NOMO-1 treated with dmso at 0.1 percent for 144 hours (cell line): Measurements from ENCODE around the gene PLAAT4.
A peak's percentile ranks its signal among the peaks of the same experiment; 100 is the strongest.

ENCODE experiments used
- DNase-seq: peaks from one replicate; lab custom pipeline; 2025; ENCODE audit not compliant: unreplicated experiment; lab: John Stamatoyannopoulos, UW

PLAAT4 gene, protein sequence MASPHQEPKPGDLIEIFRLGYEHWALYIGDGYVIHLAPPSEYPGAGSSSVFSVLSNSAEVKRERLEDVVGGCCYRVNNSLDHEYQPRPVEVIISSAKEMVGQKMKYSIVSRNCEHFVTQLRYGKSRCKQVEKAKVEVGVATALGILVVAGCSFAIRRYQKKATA

DNA sequence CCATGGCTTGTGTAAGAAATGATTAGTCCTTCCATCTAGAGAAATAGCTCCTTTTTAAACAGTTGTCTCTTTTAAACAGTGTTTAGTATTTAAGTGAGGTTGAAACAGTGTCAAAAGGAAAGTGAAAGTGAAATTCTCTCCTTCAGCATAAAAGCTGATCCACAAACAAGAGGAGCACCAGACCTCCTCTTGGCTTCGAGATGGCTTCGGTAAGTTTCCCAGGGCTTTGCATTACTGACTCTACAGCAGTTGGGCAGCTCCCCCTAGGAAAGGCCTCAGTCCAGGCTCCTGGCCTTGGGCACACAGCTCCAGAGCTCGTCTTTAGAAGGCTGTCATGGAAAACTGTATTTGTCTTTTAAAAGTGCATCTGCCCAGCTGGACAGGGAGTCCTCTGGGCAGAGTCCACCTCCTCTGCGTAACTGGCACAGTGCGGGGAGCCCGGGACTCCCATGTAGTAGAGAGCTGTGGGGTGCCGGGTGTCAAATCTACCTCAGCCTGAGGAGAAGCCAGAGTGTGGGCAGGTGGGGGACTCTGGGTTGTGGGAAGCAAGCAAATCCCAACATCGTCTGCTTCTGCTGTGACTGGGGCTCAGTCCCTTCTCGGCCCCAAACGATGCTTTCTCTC, at the start of gene PLAAT4:
Gene PLAAT4 (plus strand): TSS at position 140 of the 624 bp plus-strand sequence. CDS start 61 bp downstream, at position 201.
- no peak for DNase-seq

DNA sequence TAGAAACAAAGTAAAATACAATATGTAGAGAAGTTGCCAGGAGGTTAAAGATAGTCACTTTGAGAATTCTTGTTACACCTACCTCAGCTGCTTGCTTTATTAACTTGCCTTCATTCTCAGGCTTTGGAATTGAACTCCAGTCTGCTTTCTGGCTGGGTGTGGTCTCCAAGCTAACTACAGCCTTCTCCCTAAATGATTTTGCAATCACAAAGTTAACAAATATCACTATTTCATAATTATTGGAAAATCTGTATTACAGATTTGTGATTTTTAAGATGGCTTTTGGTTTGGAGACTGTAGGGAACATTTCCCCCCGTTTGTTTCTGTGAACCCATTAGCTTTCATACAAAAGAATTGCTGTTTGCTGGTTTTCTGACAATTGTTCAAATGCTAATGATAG, 47.8 kb upstream of the PLAAT4 start:
- DNase-seq = no peak

DNA sequence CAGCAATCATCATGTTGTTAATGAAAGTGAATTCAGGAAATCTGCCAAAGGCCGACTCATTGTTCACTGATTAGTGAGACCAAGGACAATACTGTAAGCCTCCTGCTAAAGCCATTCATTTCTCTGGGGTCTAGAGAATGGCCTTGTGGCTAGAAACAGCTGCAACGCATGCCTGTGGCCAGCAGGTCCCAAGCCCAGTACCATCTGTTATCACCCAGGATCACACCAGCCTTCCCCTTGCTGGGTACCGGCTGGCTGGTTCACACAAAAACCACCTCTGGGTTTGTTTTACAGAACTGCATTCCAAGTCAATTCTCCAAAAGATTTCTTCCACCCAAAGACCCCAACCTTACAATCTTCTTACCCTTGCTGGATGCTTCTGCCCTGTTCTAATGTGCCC, 46.7 kb upstream of the PLAAT4 start:
- DNase-seq = no peak

DNA sequence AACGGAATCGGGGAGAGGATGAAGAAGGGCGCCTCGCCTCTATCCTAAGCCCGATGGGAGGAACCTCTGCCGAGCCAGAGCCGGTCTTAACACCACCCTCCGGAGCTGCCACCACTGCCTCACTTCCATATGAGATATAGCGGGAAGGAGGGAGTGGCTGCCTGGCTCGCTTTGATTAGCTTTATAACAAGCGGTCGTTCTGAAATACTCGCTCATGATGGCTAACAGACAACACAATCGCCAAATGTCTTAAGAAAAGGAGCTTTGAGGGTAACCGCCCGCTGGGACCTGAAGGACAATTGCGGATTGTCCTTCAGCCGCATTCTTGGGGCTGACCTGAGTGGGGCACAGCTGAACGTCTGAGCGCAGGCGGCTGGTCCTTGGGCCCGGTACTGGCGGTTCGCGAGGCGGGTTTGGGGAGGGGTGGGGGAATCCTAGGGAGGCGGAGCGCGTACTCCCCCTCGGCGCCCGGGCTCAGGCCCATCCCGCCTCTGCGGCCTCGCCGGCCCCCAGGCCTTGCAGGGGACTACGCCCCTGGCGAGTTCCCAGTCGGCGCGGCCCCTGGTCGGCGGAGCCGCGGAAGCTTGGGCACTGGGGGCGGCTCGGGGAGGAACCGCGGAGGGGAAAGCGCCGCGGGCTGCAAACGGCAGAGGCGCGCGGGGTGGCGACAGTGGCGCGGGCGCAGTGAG, 45.9 kb upstream of the PLAAT4 start, which contains the start of gene PLAAT5:
Gene PLAAT5 (minus strand): TSS at position 617 of the 689 bp plus-strand sequence. CDS start 133 bp downstream, at position 484.
- DNase-seq = no peak

DNA sequence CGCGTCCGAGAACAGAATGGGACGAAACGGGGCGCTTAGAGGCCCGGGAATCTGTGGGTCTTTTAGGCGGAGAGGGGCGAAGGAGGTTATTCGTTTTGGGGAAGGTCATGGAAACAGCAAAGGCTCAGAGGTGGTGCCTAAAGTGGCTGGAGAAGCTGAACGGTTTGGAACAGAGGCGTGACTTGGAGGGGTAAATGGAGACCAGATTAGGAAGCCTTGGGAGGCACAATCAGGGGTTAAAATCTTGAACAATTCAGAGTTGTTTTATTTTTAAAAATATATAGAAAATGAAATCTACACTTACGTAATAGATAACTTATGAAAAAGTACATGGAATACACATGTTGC, 45.4 kb upstream of the PLAAT4 start:
- DNase-seq = no peak

DNA sequence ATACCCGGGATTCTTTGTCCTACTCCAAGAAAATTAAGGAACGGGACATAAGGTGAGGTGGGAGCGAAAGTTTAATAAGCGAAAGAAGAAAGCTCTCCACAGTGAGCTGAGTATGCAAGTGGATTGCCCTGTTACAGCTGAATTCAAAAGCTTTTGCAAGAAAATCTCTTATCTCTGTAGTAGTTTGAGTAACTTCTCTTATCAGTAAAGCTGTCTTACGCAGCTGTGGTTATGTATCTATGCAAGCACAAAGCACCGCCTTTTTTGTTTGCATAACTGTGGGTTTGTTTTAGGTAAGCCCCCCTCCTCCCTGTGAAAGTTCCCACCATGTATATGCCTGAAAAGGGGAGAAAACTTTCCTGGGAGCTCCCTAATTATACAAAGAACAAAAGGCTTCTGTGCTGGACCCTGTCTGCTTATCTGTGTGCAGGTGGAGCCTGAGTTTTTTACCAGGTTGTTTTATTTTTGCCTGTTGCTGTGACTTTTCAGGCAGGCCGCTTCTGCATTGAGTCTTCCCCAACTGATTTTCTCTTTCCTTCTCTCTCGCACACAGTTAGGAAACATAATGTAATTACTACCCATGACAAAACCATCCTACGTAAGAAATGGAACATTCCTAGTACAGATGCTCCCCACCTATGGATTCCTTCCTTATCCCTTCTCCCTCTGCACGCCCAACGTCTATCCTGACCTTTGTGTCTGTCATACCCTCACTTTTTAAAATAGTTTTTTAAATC, 44.8 kb upstream of the PLAAT4 start:
- no peak for DNase-seq

DNA sequence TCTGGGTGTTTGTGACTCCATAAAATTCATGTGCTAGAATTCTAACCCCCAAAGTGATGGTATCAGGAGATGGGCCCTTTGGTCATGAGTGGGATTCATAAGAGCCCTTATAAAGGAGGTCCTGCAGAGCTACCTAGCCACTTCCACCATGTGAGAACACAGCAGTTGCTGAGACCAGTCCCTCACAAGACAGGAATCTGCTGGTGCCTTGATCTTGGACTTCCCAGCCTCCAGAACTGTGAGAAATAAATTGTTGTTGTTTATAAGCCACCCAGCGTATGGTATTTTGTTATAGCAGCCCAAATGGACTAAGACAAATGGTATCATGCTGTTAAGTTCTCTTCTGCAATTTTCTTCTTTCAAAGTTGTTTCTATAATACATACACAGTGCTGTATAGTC, 44.2 kb upstream of the PLAAT4 start:
- no peak for DNase-seq

DNA sequence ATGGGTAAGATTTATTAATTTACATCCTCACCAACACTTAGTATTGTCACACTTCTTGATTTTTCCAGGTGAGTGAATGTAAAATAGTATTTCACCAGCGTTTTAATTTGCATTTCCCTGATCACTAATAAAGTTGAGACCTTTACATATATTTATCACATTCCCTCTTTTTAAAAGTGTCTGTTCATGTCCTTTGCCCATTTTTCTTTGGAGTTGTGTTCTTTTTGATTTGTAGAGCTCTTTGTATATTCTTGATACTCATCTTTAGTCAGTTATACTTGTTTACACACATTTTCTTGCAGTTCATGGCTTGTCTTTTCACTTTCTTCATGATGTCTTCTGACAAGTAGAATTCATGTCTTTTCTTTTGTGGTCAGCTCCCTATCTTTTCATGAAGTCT, 43.5 kb upstream of the PLAAT4 start:
- no peak for DNase-seq

DNA sequence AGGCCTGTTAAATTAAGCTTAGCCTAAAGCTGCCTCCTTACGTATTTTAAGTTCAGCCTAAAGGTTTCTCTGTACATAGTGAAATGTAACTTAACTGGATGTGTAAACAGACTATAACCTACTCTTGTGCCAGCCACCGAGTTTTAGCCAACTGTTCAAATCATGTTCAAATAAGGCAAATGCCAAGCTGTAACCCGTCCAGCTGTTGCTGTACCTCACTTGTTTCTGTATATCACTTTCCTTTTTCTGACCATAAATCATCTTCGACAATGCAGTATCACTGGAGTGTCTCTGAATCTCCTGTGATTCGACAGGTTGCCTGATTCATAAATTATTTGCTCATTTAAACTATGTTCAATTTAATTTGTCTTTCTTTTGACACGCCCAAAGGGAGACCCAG, 41.6 kb upstream of the PLAAT4 start:
- no peak for DNase-seq

DNA sequence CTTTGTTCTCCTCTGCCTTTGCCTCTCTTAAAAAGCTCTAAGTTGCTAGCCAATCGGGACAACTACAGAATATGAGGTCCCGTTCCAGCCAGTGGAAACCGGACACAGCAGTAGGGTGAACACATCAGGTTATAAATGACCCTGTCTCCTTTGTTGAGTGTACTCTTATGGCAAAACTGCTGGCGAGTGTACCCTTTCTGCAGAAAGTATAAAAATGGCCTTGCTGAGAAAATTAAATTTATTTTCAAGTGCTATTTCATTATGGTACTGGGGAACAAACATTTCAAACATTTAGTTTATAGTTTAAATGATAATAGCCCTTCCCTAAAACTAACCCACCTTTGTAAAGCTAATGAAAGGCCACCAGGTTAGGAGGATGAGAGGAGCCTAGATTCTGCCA, 36.7 kb upstream of the PLAAT4 start:
- DNase-seq = no peak

DNA sequence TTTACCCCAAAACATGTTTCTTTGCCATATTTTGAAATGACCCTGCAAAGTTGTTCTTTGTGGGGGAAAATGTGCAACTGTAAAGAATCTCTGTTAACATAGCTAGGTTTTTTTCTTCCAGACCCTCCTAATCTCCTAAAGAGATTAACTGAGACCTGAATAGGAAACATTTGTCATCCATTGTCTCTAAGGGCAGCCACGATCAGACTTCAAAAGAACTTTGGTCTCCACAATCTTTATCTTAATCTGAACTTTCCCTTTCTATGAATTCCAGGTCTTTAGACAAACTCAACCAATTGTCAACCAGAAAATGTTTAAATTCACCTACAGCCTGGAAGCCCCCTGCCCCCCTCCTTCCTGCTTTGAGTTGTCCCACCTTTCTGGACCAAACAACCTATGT, 35.4 kb upstream of the PLAAT4 start:
- DNase-seq = no peak

DNA sequence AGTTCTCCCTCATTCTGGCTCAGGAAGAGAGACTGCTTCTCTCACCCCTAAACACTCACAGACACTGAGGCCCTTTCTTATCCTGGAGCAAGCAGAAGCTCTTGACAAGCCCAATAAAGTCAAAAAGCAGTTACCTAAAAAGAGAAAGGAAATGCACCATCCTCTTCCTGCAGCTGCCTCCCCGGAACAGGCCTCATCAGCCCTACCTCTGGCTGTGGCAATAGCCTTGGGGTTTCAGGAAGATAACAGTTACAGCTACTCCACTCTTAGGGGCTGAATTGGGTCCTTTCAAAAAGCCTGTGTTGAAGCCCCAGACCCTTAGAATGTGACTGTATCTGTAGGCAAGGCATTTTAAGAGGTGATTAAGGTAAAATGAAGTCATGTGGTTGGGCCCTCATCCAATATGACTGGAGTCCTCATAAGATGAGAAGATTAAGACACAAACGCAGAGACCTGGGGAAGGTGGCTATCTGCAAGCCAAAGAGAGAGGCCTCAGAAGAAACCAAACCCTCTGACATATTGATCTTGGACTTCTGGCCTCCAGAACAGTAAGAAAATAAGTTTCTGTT, 34.3 kb upstream of the PLAAT4 start:
- DNase-seq = no peak

DNA sequence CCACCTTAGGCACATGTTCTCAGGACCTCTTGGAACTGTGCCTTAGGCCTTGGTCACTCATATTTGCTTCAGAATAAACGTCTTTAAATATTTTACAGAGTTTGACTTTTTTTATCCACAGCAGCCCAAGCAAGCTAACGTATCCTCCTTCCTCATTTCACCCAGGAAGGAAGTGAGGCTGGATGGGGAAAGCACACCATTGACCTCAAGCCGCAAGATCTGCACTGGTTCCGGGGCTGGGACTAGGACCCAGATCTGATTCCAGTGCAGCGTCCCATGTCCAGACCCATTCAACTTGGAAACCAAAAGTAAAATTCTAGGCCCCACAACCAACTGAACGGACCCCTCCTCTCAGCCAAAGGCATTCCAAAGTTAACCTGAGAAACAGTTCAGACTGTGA, 33.1 kb upstream of the PLAAT4 start:
- DNase-seq = no peak

DNA sequence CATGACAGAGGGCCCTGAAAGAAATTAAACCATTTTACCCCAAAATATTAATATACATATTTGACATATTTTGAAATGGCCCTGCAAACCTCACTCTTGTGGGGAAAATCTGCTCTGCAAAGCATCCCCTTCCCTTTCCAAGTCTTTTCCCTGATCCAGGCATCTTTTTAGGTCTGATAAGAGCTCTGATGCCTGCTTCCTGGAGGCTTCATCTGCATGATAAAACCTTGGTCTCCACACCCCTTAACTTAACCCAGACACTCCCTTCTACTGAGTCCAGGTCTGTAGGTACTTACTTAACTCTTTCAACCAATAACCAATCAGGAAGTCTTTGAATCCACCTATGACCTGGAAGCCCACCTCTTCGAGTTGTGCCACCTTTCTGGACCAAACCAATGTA, 32.6 kb upstream of the PLAAT4 start:
- DNase-seq = no peak

DNA sequence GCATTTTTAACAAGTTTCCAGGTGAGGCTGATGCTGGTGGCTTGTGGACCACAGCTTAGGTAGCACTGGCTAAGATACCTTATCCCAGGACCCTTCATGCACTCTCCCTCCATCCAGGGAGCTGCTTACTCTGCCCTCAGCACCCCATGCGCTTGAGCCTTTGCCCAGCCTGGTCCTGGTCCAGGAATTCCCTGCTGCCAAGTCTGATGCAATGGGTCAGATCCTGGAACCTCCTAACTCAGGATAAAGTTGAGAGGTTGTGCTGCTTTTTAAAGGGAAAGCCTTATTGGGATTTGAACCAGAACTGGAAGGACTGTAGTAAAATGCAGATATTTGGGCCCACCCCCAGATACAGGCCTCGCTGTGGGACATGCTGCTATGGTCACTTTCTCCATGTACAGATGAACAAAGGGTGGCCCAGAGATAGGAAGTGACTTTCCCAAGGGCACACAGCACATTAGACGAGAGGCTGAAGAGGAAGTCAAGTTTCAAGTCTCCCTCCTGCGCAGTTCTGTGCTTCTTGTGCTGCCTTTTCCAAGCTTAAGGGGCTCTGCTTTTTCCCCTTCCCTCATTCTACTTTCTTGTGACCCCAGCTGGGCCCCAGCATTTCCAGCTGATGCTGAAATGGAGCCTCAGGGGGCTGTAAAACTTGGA, 31.5 kb upstream of the PLAAT4 start:
- no peak for DNase-seq

DNA sequence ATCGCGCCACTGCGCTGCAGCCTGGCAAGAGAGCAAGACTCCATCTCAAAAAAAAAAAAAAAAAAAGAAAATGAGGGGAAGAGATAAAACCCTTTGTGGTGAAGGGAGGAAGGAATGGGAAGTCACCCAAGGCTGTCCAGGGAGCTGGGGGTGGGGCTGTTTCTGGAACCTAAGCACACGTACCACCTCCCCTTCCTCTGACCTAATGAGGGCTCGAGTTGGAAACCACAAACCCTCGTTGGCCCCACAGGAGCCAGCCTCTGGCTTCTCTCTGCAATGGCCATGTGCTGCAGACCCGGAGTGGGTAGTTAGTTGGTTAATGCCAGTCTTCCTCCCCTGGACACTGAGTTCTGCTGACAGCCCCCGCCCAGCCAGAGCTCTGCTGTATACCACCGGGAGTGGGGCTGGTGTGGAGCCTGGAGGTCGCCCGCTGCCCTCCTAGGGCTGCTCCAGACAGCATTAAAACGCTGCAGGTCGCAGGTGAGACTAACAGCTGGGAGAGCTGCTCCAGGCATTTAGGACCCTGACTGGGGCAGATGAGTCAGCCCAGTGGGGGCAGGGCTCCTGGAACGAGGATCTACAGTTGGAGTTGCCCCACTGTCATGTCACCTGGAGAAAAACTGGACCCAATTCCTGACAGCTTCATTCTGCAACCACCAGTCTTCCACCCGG, 30.6 kb upstream of the PLAAT4 start, which contains the start of gene LGALS12:
Gene LGALS12 (plus strand): TSS at position 228 of the 672 bp plus-strand sequence. CDS start 375 bp downstream, at position 603.
- DNase-seq = peak; percentile 87

DNA sequence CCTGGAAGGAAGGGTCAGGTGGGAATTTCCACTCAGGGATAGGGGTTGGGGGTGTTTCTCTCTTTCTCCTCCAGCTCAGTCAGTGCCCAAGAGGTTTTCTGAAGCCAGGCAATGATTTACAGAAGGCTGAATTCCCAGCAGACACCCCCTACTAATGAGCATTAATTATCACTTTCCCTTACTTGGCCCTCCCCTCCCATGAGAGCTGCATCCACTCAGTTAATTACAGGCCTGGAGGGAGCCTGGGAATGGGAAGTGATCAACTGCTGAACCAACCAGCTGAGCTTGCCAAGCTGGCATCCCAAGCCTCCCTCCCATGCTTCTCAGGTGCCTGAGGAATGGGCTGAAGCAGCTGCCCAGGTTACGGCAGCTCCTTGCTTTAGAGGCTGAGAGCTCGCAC, 29.7 kb upstream of the PLAAT4 start:
- DNase-seq = no peak

DNA sequence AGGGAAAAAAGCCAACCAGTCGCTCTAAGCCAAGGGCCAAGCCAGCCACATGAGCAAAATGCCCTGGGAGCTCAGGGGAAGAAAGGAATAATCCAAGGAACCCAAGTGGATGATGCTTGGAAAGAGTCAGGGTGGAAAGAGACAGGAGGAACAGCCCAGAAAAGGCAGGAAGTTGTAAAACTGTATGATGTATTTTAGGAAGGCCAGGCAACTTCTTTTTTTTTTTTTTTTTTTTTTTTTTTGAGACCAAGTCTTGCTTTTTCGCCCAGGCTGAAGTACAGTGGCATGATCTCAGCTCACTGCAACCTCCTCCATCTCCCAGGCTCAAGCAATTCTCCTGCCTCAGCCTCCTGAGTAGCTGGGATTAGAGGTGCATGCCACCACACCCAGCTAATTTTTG, 29.1 kb upstream of the PLAAT4 start:
- DNase-seq = no peak

DNA sequence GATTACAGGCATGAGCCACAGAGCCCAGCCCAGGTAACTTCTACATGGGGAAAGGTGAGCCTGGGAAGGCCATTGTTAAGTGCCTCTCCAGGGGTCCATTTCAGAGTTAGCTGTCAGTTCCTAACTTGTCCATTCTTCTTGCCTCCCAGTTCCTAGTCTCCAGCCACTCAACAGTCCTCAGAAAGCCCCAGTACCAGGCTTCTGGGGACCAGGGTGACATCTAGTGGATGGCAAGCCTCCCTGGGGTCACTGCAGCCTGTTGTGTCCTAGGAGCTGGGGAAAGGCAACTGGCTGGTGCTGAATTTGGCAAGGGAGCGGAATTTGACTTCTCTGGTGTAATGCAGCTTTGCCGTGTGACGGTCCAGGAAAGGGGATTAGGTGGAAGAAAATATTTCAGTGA, 28.6 kb upstream of the PLAAT4 start:
- peak; percentile 58 for DNase-seq

DNA sequence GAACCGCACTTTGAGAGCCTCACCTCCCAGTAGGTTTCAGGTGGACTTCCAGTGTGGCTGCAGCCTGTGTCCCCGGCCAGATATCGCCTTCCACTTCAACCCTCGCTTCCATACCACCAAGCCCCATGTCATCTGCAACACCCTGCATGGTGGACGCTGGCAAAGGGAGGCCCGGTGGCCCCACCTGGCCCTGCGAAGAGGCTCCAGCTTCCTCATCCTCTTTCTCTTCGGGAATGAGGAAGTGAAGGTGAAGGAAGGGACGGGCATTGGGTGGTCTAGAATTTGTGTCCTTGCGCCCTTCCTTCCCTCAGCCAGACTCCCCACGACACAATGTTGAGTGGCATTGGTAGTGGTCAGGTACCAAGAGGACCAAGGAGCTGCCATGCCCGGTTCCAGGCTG, 27.9 kb upstream of the PLAAT4 start:
- DNase-seq = no peak
